Stimulated activated CD4-positive, alpha-beta T cell treated with anti-CD3 and anti-CD28 coated beads, TNF-alpha, amount 100 ng/mL, for 24 hours (primary cell): ENCODE results near the gene NUDT21.
A peak's percentile ranks its signal among the peaks of the same experiment; 100 is the strongest.
"Not testable (repeated sequence)": the region's sequence is repeated elsewhere in the genome, so short reads cannot be mapped to it uniquely, and the experiment has no call there.

Source experiments
- DNase-seq, 3 experiments: peaks; one replicate each; pipeline ENCODE4 v3.0.0-alpha.2; 2020; ENCODE audit warnings: low read depth in 3 of 3

NUDT21 gene

DNA sequence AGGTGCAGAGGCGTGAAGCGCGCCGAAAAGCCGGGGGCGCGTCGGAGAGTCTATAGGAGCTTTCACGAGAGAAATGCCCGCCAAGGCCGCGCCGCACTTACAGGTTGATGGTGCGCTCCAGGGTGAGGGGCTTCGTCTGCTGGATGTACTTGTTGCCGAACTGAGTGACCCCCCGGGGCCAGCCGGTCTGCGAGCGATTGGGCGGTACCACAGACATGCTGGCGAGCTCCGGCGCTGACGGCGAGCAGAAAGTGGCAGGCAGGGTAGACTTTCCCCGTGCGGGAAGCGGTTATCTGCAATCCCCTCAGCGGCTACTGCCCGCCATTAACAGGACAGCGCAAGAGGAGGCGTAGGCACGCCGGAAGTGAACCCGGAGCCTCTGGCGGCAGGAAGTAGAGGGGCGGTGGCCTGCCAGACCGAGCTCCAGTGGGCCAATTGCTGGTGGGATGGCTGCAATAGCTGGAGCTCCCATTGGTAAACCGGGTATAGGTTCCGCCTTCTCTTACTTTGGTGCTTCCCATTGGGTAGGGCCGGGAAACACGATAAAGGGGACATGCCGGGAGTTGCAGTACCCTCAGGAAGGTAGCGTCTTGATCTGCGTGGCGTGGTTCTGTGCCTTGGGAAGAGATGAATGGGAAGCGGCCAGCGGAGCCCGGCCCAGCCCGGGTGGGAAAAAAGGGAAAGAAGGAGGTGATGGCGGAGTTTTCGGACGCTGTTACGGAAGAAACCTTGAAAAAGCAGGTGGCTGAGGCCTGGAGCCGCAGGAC, at the start of gene NUDT21, which contains the start of gene OGFOD1:
Gene NUDT21, minus strand, starts transcription at position 347 of the 767 bp plus-strand sequence. Its CDS starts 130 bp downstream, at position 217.
Gene OGFOD1, plus strand, starts transcription at position 569 of the 767 bp plus-strand sequence. Its CDS starts 59 bp downstream, at position 628.
- peak; percentile 78 to 89 (median 88) for DNase-seq

DNA sequence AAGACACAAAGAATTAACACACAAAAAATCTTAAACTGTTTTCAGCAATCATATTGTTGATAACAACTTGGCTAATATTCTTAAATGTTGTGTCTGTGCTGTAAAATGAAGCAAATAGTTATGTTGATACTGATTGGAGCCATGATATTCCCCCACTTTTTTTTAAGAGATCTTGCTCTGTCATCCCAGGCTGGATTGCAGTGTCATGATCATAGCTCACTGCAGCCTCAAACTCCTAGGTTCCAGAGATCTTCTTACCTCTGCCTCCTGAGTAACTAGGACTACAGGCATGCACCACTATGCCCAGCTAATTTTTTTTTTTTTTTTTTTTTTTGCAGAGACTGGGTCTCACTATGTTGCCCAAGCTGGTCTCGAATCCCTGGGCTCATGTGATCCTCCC, 42.7 kb upstream of the NUDT21 start:
- no peak for DNase-seq

DNA sequence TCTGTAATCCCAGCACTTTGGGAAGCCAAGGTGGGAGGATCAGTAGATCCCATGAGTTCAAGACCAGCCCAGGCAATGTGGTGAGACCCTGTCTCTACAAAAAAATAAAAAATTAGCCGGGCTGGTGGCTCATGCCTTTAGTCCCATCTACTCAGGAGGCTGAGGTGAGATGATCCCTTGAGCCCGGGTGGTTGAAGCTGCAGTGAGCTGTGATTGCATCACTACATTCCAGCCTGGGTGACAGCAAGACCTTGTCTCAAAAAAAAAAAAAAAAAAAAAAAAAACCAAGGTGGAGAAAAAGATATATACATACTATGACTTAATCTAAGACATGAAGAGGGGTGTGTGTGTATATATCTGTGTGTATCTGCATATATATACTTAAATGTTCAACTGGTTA, 42.0 kb upstream of the NUDT21 start:
- DNase-seq, result no peak

GRCh38 chr16:56491657-56492261, 40.6 kb upstream of the NUDT21 start:
- no peak for DNase-seq

DNA sequence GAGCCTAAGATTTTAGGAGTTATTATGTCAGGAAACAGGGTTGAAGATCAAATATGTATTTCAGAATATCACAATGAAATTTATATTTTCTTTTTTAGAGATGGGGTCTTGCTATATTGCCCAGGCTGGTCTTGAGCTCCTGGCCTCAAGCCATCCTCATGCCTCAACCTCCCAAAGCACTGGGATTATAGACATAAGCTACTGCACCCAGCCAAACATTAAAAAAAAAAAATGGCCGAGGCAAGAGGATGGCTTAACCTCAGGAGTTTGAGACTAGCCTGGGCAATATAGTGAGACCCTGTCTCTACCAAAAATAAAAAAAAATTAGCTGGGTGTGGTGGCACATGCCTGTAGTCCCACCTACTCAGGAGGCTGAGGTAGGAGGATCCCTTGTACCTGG, 37.7 kb upstream of the NUDT21 start:
- not testable (repeated sequence) for DNase-seq

GRCh38 chr16:56488035-56488434, 36.9 kb upstream of the NUDT21 start:
- no peak for DNase-seq

- DNase-seq, result no peak
Observed at GRCh38 chr16:56483394-56483793, 32.3 kb upstream of the NUDT21 start.

DNA sequence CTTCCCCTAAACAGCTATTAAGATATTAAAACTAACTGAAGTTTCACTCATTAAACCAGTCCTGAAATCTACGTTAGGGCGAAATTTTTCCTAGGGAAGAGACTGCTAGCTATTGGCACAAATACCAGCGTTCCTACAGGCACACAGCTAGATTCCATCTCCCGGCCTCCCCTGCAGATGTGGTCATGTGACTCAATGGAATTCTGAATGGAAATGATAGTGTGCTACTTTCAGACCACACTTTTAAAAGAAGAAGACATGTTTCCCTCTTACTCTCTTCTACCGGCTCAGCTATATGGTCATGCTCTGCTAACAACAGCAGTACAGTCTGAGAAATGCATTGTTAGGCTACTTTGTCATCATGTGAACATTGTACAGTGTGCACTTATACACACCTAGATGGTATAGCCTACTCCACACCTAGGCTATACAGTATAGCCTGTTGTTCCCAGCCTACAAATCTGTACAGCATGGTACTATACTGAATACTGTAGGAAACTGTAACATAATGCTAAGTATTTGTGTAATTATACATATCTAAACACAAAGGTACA, 31.6 kb upstream of the NUDT21 start:
- DNase-seq, result no peak

GRCh38 chr16:56481468-56482122, 30.5 kb upstream of the NUDT21 start:
- no peak for DNase-seq

DNA sequence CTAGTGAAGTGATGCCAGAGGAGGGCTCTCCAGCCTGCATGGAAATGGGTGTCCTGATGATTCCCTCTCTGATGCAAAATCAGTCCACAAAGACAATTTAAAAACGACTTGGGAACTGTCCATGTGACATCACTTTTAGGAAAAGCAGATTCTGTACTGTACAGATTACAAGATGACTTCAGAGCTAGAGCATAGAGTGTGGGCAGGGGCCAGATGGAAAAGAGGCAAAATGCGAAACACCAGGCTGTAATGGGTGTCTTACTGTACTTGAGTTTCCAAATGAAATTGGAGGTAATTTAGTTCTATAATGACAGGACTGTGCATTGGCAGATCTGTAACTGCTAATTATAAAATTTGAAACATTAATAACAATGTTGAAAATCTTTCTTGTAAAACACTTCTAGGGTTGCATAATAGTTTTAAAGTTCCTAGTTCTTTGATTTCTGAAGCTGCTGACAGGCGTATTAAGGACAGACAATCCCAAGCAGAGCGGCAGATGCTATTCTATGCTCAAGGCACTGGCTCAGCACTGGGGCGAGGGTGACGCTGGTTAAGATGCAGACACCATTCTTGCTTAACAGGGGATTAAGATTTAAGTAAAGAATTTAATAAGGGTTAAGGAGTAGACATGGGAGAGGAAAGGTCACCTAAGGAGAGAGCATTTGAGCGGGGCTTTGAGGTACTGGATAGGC, 29.8 kb upstream of the NUDT21 start:
- no peak for DNase-seq

GRCh38 chr16:56479469-56479868, 28.3 kb upstream of the NUDT21 start:
- no peak for DNase-seq

DNA sequence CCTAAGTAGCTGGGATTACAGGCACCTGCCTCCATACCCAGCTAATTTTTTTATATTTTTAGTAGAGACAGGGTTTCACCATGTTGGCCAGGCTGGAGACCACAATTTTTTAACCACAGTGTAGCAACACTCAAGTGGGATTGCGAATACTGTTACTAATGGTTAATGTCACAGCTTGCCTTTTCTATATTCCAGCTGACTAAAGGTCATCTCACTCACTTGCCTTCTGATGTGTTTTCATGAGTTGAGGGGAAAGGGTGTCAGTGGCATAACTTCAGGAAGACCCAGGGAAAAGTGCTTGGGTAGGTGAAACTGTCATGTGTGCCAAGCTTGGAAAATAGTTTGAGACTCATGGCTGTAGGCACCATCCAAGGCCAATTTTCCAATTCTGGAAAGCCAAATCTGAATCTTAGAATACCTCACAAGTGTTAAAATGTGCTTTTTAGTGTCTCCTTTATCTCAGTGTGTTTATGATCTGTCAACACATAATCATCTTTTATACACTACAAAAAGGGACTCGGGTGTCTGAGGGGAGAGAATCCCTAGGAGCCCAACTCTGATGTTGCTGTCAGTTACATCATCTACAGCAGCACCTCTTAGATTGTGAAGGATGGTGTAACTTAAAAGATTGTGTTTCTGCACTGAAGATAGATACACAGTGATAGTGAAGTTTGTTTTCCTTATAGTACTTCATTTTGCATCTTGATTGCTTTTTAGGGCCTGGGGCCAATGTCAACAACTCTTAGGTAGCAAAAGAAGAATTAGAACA, 27.3 kb upstream of the NUDT21 start:
- no peak for DNase-seq

GRCh38 chr16:56477096-56477878, 26.2 kb upstream of the NUDT21 start:
- DNase-seq, result peak in 1 of 3 experiments; percentile 9

GRCh38 chr16:56475201-56475600, 24.1 kb upstream of the NUDT21 start:
- DNase-seq, result no peak

DNA sequence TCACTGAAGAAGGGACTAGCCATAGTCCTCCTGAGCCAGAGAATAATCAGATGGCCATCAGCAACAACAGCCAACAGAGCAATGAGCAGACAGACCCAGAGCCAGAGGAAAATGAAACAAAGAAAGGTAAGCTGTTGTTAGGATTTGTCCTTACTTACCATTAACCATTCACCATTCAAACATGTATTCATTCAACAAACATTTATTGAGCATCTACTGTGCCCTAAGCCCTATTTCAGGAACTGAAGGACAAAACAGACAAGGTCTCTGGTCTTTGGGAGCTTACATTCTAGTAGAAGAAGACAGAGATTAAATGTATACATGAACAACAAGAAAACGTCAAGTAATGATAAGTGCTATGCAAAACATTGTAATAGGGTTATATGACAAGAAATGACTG, 19.5 kb upstream of the NUDT21 start:
- no peak for DNase-seq

DNA sequence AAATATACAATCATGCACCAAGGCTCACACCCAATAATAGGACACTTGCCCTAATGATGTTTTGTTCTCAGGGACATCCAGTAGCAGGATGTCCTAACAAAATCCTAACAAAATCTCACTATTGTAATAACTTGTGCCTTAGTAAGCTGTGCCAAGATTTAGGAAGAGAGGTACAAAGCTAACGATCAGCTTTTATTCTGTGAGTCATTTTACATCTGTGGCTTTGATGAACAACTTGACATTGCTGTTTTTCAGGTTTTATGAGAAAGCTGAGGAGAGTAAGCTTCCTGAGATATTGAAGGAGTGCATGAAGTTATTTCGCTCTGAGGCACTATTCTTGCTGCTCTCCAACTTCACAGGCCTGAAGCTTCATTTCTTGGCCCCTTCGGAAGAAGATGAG, 19.1 kb upstream of the NUDT21 start:
- DNase-seq, result no peak

- DNase-seq, result no peak
Observed at GRCh38 chr16:56469748-56470147, 18.6 kb upstream of the NUDT21 start.

- DNase-seq, result no peak
Observed at GRCh38 chr16:56468800-56469199, 17.7 kb upstream of the NUDT21 start.

- no peak for DNase-seq
Observed at GRCh38 chr16:56466344-56466743, 15.2 kb upstream of the NUDT21 start.

GRCh38 chr16:56463153-56463552, 12.0 kb upstream of the NUDT21 start:
- DNase-seq, result no peak
